ENCODE measurements around the gene DYNLT2B. TPM values are rescaled to one million over a fixed set of nuclear protein-coding genes. Genes with fewer than 3 reads are reported as not detected.

DYNLT2B gene
- total and polyA plus RNA-seq, 2 donors (not counting 3 experiments of a cell fraction or from before 2014, with no cell fraction given): 9.2 to 13.9 TPM

DNA sequence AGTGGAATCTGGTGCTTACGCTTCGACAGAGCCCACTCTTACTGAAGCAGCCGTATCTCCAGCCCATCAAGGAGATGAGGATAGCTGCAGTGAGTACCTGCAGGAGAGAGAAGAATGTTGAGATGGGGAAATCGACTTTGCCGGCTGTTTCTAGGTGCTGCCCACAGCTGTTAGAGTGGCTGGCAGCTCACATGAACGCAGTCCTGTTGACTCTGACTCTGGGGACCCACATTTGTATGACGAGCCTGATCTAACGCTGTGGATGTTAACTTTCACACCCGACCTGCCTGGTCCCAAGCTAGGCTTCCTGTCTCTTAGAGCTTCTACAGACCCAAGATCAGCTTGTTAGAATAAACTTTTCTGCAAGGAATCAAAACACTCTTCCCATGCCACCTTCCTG is 8.9 kb upstream of the DYNLT2B start:
- DNase-seq (ENCODE audit: low read depth, low spot score) (no peak), FAIRE-seq (no peak)
- no TSS peak for BruUV-seq (replicated peaks)
- Histone ChIP-seq H3K4me3 (replicated peaks in 1 of 3; ENCODE audit: insufficient read depth in 1 of 3, low read depth in 1 of 3, low read length in 3 of 3) (no peak overlapping the region), H3K36me3 (ENCODE audit: control insufficient read depth in 2 of 2, extremely low read depth in 1 of 2, insufficient read depth in 2 of 2, low read length in 2 of 2) (no peaks in the 10 kb centered on the region), H3K9ac (replicated peaks; ENCODE audit: extremely low read depth, insufficient read depth, low read length) (no peak overlapping the region), H3K9me1 (replicated peaks; ENCODE audit: control insufficient read depth, extremely low read depth, insufficient read depth, low read length) (no peaks in the 10 kb centered on the region), H3K79me2 (ENCODE audit: control insufficient read depth, insufficient read depth, low read length) (no peaks in the 10 kb centered on the region), H3K27ac (ENCODE audit: insufficient read depth, low read depth, low read length) (no peak overlapping the region), H3K27me3 (ENCODE audit: control insufficient read depth in 2 of 2, insufficient read depth in 2 of 2, low read length in 2 of 2) (no peaks in the 10 kb centered on the region), H3K9me3 (replicated peaks; ENCODE audit: control insufficient read depth, insufficient read depth, low read length) (no peaks in the 10 kb centered on the region), H2AFZ (ENCODE audit: low read depth, low read length) (no peak overlapping the region), H4K20me1 (replicated peaks; ENCODE audit: control insufficient read depth, extremely low read depth, insufficient read depth, low read length) (no peaks in the 10 kb centered on the region), H3K4me1 (ENCODE audit: control insufficient read depth, extremely low read depth, insufficient read depth, low read length) (no peaks in the 10 kb centered on the region), H3K4me2 (ENCODE audit: insufficient read depth, low read length) (no peak overlapping the region)
- ChIA-PET POLR2A (no interaction called here), CTCF (no interaction called here)
- dilution Hi-C loops (cut with MboI; ENCODE audit: extremely low pct_ligation_motif_present, low sequenced_read_pairs): no loop called here
- TF ChIP-seq, protein P1, sequence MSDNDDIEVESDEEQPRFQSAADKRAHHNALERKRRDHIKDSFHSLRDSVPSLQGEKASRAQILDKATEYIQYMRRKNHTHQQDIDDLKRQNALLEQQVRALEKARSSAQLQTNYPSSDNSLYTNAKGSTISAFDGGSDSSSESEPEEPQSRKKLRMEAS (IDR thresholded peaks at IDR 0.05; ENCODE audit: insufficient read depth, insufficient read length): no peak
- TF ChIP-seq POLR2A (IDR thresholded peaks at IDR 0.05; ENCODE audit: low read depth, low read length) (no peak), MYC (IDR thresholded peaks at IDR 0.05; ENCODE audit: low read depth, low read length) (no peak), FOS (IDR thresholded peaks at IDR 0.05; ENCODE audit: borderline replicate concordance, insufficient read depth, low read length) (no peak), EZH2 (IDR thresholded peaks at IDR 0.05; ENCODE audit: borderline replicate concordance, low read depth, low read length, severe bottlenecking) (no peak), JUN (IDR thresholded peaks at IDR 0.05; ENCODE audit: borderline replicate concordance, insufficient read depth, insufficient read length, low read depth) (no peak), POLR2AphosphoS5 (IDR thresholded peaks at IDR 0.05; ENCODE audit: insufficient read depth, low read depth, low read length) (no peak)
- TF ChIP-seq, protein P2, sequence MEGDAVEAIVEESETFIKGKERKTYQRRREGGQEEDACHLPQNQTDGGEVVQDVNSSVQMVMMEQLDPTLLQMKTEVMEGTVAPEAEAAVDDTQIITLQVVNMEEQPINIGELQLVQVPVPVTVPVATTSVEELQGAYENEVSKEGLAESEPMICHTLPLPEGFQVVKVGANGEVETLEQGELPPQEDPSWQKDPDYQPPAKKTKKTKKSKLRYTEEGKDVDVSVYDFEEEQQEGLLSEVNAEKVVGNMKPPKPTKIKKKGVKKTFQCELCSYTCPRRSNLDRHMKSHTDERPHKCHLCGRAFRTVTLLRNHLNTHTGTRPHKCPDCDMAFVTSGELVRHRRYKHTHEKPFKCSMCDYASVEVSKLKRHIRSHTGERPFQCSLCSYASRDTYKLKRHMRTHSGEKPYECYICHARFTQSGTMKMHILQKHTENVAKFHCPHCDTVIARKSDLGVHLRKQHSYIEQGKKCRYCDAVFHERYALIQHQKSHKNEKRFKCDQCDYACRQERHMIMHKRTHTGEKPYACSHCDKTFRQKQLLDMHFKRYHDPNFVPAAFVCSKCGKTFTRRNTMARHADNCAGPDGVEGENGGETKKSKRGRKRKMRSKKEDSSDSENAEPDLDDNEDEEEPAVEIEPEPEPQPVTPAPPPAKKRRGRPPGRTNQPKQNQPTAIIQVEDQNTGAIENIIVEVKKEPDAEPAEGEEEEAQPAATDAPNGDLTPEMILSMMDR (IDR thresholded peaks at IDR 0.05; ENCODE audit: extremely low read depth in 1 of 2, insufficient read depth in 1 of 2, low read depth in 1 of 2, low read length in 2 of 2): no peak
- intact Hi-C loops (cut with micrococcal nuclease): no loop called here
